Testis (tissue), 2 donors: ENCODE data around the gene RASL10A.

ENCODE experiments used
- POLR2A ChIP-seq: fragments of 450-650 bp; IDR thresholded peaks from one replicate; pipeline ENCODE4 v1.6.1; 2017; ENCODE audit warnings: antibody characterized with exemption, mild to moderate bottlenecking, moderate library complexity
- TF ChIP-seq, protein P1 (sequence below), 3 experiments: fragments of 450-650 bp in 2 of 3; fragments of 200-600 bp in 1 of 3; sonication (generic) in 1 of 3; IDR thresholded peaks; one replicate each; pipeline ENCODE4 v1.5.1; 2016 to 2019; ENCODE audit warnings: antibody characterized with exemption in 3 of 3, mild to moderate bottlenecking in 2 of 3, moderate library complexity in 1 of 3

DNA sequence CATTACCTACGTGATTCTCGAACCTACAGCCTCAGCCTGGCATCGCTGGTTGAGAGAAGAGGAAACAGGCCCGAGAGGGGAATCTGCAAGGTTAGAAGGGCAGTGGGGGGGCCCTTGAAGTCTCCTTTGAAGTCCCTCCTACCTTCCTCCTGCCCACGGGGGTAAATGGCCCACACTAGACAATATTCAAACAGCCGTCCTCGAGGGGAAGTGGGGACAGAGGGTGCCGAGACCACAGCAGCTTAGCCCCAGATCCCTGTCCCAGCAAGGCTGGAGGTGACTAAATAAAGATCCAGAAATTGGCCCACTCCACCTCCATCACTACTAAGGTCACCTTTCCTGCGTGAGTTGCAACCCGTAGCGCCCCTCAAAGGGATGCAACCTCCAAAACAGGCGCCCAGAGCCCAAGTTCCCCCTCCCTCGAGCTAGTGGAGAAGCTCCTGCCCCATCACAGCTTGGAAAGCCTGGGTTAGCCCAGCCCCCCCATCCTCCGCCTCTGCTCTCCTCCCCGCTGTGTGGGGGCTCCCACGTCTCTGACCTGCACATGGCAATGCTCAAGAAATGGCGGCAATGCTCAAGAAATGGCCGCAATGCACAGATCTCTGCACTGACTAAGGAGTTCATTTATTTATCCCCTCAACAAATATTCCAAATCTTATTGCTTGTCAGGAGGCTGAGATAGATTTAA is 788 bp upstream of the RASL10A start:
- no peak for TF ChIP-seq POLR2A
- TF ChIP-seq, protein P1, sequence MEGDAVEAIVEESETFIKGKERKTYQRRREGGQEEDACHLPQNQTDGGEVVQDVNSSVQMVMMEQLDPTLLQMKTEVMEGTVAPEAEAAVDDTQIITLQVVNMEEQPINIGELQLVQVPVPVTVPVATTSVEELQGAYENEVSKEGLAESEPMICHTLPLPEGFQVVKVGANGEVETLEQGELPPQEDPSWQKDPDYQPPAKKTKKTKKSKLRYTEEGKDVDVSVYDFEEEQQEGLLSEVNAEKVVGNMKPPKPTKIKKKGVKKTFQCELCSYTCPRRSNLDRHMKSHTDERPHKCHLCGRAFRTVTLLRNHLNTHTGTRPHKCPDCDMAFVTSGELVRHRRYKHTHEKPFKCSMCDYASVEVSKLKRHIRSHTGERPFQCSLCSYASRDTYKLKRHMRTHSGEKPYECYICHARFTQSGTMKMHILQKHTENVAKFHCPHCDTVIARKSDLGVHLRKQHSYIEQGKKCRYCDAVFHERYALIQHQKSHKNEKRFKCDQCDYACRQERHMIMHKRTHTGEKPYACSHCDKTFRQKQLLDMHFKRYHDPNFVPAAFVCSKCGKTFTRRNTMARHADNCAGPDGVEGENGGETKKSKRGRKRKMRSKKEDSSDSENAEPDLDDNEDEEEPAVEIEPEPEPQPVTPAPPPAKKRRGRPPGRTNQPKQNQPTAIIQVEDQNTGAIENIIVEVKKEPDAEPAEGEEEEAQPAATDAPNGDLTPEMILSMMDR (IDR thresholded peaks at IDR 0.05): no peak
